ENCODE measurements around the gene PBXIP1. TPM values are rescaled to one million over a fixed set of nuclear protein-coding genes. Genes with fewer than 3 reads are reported as not detected.

PBXIP1 gene
- total RNA-seq, 1 donor from 2014 or later = 49.2 TPM

DNA sequence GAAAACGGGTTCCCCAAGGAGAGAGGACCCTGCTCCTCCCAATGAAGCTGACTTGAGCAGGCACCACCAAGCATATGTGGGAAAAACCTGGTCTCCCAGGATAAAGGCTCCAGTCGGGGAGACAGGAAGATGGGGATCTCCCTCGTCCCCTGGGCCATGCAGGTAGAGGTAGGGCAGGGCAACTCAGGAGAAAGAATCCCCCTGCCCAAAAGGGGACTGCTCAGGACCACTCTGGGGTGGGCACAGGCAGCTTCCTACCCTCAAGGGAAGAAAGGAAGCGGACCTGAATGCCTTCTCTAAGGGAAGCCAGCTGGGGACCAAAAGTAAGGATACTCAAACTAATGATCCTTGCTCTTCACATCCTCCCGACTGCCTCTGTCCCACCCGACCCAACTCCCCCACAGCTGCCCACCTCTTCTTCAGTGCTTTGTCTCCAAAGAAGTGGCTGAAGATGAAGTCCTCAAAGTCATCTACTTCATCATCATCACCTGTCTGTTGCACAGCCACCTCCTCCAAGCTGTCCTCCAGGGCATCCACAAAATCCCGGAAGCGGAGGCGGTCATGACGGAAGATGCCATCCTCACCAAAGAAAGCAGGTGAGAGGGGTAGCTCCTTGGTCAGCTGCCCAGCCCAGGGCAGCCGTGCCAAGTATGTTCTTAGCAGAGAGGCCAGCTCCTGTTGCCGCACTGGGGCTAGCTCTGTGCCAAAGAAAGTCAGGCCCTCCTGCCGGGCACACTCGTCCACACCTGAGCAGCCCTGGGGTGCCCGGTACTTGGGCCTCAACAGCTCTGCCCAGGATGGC is 10.5 kb downstream of the PBXIP1 start:
- intact Hi-C loops (cut with DNase I) = no loop called here
- ATAC-seq (ENCODE audit: poor library complexity) (no peak), DNase-seq (no peak)

DNA sequence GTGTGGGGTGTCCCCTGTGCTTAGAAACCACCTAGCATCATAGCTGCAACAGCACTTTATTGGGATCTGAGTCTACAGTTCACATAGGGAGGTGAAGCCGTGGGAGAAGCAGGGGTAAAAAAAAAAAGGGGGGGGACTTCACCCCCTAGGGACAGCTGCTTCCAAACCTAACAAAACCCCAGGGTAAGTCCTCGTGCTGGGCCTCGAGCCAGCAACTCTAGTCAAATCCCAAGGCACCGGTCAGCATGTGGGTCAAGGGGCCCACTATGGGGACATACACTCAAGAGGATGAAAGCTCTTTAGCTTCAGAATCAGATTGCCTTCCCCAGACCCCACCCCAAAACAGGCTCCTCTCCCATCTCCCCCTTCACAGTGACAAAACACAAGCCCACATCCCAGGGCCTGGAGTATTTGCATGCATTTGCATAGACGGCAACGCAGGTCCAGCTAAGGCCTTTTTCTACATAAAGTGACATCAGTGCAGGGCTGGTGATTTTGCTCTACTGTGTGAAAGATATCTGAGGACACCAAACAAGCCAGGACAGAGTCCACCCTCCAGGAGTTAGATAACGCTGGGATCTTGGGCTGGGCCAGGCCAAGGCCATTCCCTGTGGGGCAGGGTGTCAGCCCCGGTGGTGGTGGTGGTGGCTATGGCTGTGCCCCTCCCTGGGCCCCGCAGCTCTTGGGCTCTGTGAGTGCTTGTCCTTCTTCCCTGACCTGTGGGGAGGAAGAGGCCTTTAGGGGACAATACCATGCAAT is 11.3 kb downstream of the PBXIP1 start:
- no peak for DNase-seq
- peak; percentile 8 for ATAC-seq (ENCODE audit: poor library complexity)
- intact Hi-C loops (cut with DNase I) = no loop called here

DNA sequence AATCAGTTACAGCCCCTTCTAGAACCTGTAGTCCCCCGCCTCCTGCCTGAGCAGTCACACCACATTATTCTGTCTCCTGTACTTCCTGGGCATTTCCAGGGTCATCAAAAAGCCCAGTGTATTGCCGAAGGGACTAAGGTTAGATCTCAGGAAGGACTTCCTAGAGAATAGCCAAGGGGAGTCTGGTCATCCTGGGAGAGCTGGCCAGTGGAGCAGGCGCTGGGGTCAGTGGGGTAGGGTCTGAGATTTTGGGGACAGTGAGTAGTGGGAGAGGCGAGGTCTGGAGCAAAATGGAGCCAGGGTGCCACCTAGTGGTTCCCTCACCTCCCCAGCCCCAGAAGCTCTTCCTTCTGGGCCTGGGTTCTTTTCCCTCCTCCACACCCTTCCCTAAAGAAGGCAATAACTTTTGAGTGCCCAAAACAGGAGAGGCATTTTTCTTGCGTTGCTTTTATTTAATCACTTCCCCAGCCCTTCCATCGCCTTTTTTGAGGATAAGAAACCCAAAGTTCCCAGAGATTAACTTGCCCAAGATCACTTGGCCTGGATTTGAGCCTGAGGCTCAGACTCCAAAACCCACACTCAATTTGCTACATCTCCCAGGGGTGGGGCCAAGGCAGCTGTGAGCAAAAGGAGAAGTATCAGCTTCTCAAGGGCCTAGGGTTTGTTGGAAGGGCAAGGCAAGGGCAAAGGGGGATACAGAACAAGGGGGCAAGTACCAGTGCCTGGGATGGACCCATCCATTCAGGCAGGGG is 12.1 kb downstream of the PBXIP1 start:
- no peak for DNase-seq
- peak; percentile 63 for ATAC-seq (ENCODE audit: poor library complexity)
- intact Hi-C loops (cut with DNase I) = no loop called here

DNA sequence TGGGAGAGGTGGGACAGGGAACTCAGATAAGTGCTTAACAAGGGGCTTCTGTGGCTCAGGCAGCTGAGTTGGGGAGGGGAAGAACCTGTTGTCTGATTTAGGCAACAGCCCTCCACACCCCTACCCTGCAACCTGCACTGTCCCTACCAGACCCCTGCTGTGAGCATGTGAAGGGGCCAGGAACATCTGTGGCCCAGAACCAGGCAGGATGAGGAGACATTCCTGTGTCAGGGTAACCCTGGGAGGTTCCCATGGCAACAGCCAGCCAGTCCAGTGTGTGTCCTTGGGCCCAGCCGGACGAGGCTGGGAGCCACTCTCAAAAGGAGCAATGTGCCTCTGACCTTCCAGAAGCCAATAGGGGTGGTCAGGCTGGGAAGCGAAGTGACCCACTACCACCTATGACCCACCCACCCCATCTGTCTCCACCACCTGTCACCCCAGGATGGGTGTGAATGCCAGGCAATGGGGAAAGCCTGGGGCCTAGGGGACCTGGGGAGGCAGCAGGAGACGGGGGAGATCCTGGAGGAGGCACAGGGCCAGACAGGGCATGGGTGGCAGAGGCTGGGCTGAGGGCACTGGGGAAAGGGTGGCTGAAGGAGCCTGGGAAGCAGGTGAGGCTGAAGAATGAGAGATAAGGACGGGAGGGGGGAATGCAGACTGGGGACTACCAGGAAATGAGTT is 14.4 kb downstream of the PBXIP1 start:
- ATAC-seq (ENCODE audit: poor library complexity) = no peak
- intact Hi-C loops (cut with DNase I) = no loop called here
- DNase-seq = no peak

DNA sequence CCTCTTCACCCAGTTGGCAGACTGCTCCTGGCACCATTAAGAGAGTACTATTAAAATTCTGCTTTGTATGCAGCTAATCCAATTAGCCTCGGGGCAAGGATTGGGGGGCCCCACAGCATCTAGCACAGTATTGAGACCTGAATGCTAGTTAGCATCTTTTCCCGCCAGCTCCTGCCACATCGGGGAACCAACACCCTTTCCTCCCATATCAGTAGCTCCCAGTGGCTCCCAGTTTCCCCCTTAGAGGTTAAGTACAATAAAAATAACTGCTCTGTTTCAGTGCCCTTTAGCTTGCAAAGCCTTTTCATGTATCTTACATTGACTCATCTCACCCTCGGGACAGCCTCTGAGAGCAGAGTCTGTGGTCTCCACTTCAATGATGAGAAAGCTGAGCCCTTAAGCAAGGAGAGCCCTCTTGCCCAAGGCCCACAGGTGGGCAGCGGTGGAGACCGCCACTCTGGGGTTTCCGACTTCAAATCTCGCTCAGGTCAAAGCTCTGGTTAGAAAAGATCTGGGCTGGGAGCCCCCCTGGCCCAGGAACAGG is 15.2 kb downstream of the PBXIP1 start:
- intact Hi-C loops (cut with DNase I) = no loop called here
- DNase-seq (no peak), ATAC-seq (ENCODE audit: poor library complexity) (no peak)

DNA sequence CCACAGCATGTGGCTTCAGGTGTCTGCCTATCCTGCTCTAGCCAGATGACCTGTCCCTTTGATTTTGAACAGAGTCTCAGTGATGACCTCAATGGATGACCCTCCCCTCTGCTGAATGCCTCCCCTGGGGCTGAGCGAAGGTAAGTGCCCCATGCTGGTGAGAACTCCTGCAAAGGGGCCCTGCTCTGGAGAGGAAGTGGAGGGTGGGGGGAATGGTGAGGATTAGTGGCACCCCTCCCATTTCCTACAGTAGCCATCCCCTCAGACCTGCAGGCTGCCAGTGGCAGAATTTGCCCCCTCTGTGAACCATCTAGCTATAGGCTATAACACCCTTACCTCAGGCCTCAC is 15.7 kb downstream of the PBXIP1 start:
- ATAC-seq (ENCODE audit: poor library complexity) (no peak), DNase-seq (no peak)
- intact Hi-C loops (cut with DNase I) = no loop called here

DNA sequence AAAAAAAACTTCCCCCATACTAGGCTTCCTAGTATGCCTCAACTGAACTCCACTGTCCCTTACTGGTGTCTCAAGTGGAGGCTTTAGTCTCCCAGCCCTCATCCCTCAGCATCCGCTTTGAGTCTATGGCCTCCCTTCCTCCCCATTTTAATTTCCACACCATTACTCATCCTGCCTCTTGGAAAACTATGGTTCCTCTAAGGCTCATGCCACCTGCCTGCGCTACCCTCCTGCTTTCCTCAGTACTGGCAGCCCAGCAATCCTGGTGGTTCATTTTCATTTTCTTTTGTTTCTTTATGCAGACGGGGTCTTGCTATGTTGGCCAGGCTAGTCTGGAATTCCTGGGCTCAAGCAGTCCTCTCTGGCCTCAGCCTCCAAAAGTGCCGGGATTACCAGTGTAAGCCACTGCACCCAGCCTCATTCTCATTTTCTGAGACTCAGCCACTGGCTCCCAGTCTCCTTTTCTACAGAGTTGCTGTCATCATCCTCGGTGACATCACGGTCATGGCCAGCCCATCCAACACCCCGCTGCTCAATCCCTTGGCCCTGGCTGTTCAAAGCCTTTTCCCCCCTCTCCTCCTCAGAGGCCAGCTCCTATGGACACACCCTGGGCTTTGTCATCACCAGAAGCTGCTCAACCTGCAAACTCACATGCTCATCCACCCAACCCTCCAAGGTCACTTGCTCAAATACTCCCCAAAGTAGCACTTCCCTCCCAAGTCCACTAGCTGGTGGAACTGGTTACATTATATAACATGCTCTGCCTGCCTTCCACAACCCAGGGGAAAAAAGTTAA is 17.1 kb downstream of the PBXIP1 start:
- intact Hi-C loops (cut with DNase I) = no loop called here
- no peak for DNase-seq

DNA sequence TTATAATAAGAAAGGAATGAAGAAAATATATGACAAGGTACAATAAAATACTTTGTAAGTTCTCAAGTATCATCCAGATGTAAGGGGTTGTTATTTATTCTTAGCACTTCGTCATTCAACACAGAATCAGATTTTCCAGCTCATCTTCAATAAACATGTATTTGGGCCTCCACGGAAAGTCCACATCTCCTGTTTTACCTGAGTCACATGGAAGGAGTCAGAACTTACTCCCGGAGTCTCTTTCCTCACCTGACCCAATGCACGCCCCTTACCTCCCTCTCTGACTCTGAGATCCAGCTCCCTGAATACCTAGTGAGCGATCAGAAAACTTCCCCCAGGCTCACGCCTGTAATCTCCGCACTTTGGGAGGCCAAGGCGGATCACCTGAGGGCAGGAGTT is 17.9 kb downstream of the PBXIP1 start:
- intact Hi-C loops (cut with DNase I) = no loop called here
- ATAC-seq (ENCODE audit: poor library complexity) (no peak), DNase-seq (no peak)

More for the DNA sequence above, 17.1 kb downstream of the PBXIP1 start:
- ATAC-seq (ENCODE audit: poor library complexity) = no peak

DNA sequence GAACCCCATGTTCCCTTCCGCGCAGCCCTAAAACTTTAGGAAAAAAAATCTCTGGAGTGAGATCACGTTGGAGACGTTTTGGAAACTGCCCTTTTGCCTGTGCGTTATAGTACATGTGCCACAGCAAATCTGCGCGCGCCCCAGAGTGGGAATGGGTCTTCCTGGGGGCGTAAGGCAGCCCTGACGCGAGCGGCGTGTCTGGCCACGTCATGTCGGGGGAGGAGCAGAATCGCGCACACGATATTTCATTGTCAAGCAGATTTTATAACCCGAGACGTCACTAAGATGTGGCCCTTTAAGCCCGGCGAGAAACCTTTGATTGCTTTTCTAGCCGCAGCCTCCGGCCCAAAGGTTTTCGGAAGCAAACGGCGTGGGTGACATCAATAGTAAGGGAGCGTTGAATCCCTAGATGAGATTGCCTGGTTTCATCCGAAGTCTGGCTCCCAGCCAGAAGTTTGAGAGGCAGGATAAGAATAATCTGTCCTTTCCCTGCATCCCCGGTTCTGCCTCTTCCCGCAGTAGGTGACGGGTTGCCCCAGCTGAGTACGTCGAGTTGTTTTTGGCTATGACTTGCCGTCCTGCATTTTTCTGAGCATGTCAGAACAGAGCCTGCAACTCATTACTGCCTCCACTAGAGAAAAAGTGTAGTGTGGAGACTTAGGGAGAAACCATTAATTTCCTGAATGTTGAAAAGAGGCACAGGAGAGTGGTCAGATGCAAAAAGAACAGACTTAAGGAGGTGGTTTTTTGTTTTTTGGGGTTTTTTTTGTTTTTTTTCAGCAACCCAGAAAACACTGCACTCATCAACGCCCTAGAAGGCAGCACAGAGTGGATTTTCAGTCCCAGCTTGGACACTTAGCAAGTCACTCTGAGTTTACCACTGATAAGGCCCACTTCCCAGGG is 18.6 kb downstream of the PBXIP1 start:
- intact Hi-C loops (cut with DNase I) = no loop called here
- DNase-seq (peak; percentile 94), ATAC-seq (ENCODE audit: poor library complexity) (peak; percentile 92)

DNA sequence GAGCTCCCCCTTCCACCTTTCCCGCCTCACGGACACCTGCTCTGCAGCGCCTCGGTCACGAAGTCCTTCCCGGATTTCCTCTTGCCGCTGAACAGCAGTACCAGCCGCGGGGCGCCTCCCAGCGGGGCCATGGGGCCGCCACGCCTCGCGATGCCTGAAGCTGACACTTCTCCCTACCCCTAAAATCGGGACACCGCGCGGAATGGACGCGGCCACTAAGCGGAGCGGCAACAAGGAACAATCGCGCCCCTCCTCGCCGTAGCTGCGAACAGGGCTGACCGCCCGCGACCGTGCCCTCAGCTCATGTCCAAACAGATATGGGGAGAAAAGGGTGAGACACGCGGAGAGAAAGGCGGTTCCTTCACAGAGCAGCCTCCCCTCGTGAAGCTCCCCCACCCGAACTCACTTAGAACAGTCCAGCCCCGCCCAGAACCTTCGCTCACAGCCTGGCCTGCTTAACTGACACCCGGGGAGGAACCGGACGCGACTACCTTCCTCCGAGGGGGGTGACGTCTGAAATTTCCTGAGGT is 19.3 kb downstream of the PBXIP1 start, which contains the start of gene PMVK:
PMVK (minus strand) TSS at position 165 of the 530 bp plus-strand sequence; CDS start at position 131, 34 bp downstream.
- peak; percentile 96 for ATAC-seq (ENCODE audit: poor library complexity)
- peak; percentile 97 for DNase-seq
- intact Hi-C loops (cut with DNase I) = no loop called here

DNA sequence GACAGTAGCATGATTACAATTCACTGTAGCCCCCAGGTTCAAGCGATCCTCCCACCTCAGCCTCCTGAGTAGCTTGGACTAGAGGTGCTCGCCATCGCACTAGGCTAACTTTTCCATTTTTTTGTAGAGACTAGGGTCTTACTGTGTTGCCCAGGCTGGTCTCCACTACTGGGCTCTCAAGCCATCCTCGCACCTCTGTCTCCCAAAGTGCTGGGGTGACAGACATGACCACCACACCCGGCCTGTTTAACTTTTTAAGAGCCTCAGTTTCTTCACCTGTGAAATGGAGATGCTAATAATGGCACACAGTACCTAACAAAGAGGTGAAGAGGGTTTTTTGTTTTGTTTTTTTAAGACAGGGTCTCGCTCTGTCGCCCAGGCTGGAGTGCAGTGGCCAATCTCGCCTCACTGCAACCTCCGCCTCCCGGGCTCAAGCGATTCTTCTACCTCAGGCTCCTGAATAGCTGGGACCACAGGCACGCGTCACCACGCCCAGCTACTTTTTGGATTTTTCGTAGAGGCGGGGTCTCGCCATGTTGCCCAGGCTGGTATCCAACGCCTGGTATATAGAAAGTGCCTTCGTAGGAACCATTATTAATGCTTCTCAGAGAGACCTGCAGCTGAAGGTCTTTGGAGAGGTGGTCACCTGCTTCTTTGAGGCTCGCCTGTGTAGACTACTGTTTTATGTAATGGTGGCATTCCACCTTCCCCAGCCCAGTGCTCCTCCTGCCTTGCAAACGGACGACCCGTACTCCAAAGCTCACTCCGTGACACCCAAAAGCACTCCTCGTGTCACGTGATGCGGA is 19.9 kb downstream of the PBXIP1 start:
- ATAC-seq (ENCODE audit: poor library complexity) (no peak), DNase-seq (no peak)
- intact Hi-C loops (cut with DNase I) = no loop called here

DNA sequence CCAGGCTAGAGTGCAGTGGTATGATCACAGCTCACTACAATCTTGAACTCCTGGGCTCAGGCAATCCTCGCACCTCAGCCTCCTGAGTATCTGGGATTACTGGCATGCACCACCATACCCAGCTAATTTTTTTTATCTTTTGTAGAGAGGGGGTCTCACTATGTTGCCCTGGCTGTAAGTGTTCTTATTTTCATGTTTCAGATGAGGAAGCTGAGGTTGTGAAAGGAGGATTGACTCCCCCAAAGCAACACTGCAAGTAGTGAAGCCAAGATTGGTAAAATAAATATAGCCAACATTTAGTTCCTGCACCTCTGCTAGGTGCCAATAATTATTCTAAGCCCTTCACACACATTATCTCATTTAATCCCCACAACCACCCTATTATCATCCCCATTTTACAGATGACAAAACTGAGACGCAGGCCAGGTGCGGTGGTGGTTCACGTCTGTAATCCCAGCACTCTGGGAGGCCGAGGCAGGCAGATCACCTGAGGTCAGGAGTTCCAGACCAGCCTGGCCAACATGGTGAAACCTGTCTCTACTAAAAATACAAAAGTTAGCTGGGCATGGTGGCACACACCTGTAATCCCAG is 21.4 kb downstream of the PBXIP1 start:
- DNase-seq = no peak

DNA sequence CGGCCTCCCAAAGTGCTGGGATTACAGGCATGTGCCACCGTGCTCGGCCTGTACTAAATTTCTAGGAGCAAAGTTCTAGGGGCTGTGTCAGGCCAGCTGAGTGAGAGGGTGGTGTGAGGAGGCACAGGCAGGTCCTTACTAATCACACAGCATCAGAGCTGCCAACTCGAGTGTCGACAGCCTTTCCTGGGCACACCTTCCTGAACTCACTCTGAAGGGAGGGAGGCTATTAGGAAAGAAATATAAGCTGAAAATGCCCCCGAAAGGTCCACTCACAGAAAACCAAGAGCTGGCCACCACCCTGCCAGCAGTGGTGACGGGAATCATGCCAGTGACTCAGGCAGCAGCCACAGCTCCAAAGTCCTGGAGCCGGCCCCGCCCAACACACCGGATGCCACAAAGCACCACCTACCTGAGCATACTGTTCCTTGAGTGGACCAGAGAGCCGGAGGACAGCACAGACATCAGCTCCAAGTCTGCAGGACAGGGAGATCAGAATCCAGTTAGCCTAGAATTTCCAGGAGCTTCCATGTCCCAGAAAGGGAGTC is 23.9 kb downstream of the PBXIP1 start:
- intact Hi-C loops (cut with DNase I) = no loop called here
- no peak for DNase-seq
- ATAC-seq (ENCODE audit: poor library complexity) = no peak

More for the DNA sequence above, 21.4 kb downstream of the PBXIP1 start:
- ATAC-seq (ENCODE audit: poor library complexity) = no peak
- intact Hi-C loops (cut with DNase I) = no loop called here

DNA sequence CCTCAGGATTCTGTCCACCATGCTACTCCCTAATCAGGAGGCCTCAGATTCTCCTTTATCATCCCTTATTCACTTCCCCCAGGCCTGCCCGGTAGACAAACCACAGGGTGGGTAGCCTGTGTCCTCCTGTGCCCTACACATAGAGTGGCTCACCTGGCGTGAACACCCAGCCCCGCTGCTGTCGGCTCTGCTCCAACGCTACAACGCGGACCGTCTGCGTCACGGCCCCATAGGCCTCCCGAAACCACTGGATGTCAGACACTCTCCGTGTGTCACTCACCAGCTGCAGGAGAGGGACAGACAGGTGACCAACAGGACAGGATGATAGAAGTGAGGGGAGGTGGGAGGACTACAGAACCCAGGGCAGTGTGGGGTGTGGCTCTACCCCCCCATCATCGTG is 29.7 kb downstream of the PBXIP1 start:
- DNase-seq = no peak
- intact Hi-C loops (cut with DNase I) = no loop called here
- no peak for ATAC-seq (ENCODE audit: poor library complexity)

Data from Right ventricle myocardium superior (tissue), 1 donor.